ENCODE data around the gene UCP2.

The UCP2 gene

DNA sequence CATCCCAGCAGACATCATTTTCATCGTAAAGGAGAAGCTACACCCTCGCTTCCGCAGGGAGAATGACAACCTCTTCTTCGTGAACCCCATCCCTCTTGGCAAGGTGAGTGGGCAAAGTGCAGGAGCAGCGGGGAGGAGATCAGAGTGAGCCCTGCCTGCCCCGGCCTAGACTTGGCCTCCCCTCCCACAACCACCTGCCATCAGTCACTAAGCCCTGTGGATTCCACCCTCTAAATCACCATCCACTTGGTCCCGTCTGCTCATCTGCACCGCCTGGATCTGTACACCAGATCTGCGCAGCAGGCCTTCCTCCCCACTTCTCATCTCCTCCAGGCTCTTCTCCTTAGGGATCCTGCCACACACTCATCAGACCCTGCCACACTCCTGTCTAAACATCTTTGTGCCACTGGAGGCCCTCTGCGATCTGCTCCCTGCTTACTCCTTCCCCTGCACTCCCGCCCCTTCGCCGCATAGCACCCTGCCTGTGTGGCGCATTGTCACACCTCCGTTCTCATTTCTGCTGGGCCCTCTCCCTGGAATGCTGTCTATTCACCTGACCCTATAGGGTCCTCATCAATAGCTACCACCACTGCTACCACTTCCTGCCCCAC lies 14.2 kb downstream of the UCP2 start:
- no peak for DNase-seq

DNA sequence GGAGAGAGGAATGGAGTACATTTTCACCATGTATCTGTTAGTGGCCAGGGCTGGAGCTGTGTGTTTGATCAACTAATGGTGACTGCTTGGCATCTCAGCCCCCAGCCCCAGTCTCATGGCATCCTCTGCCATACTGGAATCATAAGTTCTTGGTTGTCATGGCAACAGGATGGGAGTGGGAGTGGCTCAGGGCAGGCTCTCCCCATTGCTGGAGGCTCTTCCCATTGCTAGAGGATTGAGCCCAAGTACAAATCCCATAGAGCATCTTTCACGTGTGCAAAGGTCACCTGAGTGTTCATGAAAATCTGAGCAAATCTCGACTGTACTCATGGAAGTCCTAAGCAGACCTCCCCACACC lies 16.9 kb downstream of the UCP2 start:
- no peak for DNase-seq

DNA sequence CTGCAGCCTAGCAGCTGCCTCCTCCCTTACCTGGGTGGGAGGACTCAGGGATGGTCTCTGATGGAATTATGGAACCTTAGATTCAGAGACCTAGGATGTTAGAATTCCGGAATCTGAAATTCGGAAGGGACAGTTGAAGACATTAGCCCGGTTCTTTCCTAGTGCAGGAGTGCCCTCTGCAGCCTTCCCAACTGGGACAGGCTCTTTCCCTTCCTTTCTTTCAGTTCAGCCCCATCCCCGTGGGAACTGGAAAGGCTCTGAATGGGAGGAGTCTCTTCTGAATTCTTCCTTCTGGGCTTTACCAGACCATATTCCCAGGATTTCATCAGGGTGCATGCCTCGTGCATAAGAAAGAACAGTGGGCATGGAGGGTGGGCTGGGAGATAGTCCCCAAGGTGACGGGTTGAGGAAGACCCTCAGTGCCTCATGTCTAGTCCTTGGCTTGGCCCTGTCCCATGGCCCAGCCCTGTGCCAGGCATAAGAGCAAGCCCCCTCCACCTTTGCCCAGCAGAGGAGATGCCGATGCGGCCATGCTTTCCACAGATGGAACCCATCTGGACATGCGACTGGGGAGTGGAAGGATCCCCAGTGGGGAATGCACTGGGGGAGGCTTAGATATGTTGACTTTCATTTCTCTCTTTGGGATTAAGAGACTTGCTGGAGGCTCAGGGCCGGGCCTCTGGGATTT lies 17.4 kb downstream of the UCP2 start:
- no peak for DNase-seq

DNA sequence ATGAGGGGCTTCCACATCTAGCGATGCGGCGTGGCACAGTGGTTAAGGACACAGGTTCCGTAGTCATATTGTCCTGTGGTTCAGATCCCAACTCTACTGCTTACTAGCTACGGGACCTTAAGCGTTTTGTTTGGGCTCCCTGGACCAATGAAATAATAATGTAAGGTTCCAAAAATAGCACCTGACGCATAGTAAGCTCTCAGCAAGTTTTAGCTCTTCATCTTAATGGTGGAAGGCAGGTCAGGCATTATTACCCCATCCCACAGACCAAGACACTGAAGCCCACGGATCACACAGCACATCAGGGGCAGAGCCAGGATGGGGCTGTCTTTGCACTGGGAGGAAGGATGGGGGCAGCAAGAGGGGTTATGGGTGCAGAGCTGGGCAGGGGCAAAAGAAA lies 18.8 kb downstream of the UCP2 start:
- DNase-seq = no peak

DNA sequence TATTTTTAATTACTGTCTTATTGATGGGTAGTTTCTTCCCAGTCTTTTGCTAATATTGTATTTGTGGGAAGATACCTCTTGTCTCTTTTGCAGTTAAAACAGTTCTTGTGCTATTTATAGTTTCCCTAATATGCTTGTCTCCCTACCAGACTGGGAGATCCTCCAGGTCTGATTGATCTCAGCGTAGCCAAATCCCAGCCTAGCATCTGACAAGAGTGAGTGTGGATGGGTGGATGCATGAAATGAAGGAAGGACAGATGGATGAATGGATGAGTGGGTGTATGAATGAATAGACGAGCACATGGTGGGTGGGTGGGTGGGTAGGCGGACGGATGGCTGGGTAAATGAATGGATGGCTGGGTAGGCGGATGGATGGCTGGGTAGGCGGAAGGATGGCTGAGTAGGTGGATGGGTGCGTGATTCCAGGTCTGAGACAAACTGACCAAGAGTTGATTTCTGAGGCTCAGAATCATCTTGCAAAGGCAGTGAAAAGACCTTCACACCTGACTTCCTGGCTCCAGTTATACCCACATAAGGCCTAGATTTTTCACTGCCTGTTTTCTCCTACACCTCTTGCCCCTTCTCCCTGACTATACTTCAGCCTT lies 20.4 kb downstream of the UCP2 start:
- no peak for DNase-seq

DNA sequence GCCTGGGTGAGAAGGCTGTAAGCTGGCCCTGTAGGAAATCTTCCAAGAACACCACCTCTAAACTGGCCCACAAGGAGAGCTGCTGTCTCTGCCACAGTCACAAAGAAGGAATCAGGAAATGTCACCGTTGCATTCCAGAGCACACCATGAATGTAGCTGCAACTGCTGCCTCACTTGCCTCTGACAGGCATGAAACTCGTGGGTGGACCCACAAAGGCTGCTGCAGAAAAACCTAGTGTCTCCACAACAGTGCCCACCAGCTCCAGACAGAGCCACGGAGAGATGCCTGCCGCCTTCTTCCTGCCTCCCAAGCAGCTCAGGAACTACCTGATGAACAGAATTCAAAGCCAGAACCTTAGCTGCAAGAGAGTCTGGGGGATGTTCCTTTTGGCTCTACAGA lies 21.3 kb downstream of the UCP2 start:
- no peak for DNase-seq

DNA sequence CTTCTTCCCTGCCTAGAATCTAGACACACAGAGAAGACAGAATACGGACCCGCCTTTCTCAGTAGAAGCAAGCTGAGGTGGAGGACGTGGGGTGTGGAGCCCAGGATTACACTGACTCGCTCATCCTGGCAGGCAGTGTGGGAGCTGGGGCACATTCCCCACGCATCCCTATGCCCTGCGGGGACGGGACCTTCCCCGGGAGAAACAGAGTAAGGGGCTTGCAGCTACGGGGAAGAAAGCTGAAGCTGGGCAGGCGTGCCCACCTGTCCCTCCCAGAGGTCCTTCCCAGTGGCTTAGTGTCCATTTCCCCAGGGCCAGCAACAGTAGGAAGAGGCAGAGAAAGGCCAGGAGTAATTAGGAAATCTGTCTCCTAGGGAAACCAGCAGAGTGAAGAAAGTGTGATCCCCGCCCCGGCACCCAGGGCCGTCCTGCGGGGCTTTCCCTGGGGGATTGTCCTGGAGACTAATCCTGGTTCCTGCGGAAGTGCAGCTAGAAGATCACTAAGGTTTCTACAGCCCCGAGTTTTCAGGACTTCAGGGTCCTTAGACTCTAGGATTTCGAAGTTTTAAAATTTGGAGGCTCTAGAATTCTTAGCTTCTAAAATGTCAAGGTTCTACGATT lies 24.0 kb downstream of the UCP2 start:
- DNase-seq = no peak

DNA sequence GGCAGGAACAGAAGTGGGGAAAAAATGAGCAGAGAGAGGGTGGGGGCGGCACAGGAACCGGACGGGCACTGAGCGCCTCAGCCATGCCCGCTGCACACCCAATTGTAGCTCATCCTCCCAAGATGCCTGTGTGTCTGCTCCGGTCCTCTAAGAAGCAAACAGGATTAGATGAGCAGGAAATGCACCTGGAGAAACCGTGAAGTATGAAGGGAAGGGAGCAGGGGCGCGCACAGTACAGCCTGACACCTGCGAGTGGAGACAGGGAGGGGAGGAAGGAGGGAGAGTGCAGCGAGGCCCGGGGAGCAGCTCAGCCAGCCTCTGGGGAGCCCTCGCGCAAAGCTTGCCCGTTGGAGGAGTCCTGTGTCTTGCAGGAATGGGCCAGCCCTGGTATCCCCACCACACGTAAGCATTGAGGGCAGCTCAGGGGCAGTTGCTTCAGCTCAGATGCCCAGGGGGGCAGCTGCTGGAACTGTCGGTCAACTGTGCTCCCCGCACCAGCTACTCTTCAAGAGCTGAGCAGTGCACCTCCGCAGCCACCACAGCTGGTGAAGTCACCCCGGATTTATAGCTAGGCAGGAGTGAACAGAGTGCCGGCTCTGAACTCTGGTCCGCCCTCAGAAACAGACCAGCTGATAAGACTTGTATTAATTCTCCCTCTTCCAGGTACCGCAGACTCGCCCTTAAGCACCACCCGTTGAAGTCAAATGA lies 24.8 kb downstream of the UCP2 start:
- no peak for DNase-seq

DNA sequence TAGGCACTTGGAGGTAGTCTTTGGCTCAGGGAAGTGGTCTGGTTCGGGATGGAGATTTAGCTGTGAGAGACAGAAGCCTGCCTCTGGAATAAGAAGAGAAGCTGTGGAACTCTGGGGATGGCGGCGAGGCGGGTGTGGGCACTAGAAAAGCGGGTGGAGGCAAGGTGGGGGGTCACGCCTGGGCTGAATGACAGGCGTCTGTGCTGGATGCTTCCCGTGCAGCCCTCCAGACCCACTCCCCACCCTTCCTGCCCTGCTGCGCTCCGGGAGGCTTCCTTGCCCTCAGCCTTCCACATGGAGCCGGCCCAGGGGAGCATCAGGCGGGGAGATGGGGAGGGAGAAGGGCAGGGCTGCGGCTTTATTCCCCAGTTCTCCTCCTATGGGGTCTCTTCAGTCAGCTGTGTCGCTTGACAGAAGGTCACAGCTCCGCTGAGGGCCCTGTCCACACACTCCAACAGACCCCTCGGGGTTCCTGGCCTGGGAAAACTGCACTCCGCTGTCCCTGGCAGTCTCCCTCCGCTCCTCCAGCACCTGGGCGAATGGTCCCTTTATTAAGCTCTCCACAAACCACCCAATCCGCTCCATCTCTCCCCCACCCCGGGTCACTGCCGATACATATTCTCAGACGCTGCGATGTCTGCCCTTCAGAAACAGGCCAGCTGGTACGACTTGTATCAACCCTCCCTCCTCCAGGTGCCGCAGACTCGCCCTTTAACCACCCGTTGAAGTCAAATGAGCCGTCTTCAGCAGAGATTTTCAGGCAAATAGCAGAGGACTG lies 25.6 kb downstream of the UCP2 start:
- no peak for DNase-seq

DNA sequence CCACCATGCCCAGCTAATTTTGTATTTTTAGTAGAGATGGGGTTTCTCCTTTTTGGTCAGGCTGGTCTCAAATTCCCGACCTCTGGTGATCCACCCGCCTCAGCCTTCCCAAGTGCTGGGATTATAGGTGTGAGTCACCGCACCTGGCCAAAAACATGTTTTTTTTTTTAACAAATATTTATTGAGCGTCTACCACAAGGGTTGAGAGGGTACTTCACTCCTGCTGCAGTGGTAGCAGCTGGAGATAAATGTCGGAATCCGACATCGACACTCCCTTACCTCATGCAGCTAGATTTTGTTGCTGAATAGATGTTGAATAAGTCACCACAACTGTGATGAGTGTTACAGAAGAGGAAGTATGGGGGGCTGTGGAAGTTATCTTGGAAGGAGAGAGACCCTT lies 30.8 kb downstream of the UCP2 start:
- DNase-seq = no peak

DNA sequence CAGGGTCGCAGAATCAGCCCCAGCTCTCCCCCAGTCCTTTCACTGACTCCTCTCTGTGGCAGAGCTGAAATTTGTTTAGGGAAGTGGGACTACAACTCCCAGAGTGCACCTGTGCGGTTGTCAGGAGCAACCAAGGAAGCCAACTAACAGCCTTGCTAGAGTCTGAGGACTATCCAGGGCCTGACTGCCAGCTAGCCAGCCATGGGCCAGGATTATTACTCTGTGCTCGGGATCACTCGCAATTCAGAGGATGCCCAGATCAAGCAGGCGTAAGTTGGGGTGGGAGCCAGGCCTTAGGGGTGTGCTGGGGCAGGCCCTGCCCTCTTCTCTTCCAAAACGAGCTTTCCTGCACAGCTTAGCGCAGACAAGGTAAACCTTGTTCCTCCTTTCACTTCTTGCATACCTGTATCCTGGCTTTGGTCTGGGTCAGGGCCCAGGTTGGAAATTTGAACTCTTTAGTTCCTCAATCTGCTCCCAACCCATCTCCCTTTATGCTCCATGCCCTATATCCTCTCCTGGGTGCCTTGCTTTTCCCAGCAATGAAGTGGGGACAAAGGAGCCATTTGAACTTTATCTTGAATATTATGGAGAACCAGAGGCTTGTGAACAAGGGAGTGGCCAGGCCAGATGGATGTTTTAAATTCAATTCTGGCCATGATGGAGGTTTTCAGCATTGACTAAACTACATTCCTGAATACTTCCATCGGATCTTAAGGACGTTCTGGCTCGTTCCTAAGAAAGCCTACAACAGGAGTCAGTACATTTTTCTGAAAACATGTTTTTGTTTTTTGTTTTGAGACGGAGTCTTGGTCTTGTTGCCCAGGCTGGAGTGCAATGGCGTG lies 31.6 kb downstream of the UCP2 start, which contains the start of gene DNAJB13:
Gene DNAJB13 (plus strand): TSS at position 158 of the 842 bp plus-strand sequence. CDS start 44 bp downstream, at position 202.
- no peak for DNase-seq

DNA sequence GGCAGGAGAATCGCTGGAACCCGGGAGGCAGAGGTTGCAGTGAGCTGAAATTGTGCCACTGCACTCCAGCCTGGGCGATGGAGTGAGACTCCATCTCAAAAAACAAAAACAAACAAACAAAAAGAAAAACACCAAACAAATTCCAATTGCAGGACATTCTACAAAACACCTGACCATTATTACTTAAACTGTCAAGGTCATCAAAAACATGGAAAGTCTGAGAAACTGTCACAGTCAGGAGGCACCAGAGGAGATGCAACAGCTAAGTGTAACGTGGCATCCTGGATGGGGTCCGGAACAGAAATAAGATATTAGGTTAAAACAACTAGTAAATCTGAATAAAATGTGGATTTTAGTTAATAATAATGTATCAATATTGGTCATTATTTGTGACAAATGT lies 32.7 kb downstream of the UCP2 start:
- no peak for DNase-seq

DNA sequence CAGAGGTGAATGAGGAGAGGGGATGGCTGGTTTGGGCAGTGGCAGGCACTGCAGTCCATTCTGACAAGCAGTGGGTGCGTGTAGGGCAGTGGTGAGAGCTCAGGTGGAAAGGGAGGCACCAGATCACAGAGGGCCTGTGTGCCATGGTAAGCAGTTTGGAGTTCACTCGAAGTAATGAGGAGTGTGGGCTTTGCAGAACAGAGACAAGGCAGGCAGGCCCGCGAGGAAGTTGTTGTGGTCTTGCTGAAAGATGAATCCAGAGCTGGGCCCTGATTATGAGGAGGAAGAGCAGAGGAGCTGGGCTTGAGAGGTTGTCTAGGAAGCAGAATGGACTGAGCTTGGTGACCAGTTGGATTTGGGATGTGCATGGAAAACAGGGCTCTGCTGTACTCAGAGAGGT lies 33.4 kb downstream of the UCP2 start:
- DNase-seq = no peak

DNA sequence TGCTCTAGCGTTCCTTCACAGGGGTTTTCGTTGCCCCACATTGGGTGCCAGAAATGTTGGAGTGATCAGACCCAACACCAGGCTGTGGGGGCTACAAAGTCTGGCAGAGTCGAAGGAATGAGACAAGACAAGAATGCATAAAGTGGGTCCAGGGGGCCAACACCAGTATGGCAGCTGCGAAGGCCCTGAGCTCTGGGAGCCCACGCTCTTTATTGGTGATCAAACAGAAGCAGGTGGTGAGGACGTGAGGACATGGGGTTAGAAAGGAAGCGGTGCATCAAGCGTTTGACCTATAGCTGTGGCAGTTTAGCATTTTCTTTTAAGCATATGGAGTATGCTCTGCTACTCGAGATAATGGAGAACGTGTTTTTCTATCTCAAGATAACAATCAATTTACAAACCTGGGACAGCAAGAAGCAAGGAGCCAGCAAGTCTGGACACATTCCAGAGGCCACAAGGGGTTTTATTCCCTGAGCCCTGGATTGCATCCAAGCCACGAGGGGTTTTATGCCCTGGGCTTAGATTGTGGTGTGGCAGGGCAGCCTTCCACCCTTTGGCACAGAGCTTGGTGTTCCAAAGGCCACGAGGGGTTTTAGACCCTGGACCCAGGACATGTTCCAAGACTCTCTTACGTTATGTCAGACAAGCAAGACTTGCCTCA lies 35.7 kb downstream of the UCP2 start:
- DNase-seq = no peak

DNA sequence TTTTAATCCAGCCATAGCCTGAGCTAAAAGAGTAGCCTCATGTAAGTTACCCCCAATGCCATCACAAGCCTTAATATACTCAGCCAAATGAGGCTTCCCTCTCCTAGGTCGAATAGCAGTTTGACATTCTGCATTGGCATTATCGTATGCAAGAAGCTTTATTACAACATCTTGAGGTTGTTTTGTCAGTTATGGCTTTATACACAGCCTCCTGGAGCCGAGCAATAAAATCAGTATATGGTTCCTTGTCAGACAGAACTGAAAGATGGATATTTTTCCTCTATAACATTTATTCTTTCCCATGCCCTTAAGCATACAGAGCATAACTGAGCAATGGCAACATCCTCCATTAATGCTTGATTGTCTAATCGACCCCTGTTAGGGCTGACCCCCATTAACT lies 37.2 kb downstream of the UCP2 start:
- DNase-seq = no peak

DNA sequence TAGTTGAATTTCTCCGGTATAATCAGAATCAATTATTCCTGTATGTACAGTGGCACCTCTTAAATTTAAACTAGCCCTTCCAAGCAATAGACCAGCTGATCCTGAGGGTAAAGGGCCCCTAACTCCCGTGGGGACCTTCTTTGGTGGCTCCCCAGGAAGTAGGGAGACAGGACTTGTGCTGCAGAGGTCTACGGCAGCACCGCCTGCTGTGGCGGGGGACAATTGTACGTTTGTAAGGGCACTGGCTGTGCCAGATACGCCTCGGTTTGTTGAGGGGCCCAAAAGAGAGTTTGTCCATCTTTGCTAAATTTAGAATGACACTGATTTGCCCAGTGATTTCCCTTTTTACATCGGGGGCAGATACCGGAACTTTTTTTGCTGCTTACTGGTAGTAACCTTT lies 37.7 kb downstream of the UCP2 start:
- DNase-seq = no peak

DNA sequence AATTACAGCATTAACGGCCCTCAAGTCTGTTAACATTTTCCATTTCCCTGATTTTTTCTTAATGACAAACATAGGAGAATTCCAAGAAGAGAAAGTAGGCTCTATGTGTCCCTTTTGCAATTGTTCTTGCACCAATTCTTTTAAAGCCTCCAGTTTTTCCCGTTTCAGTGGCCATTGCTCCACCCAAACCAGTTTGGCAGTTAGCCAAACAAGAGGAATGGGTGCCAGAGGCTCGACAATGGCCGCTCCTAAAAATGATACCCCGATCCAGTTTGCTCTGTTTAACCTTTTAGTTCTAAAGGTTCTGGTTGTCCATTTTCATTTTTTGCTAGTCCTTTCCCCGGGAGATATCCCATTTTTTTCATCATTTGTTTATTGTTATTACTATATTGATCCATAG lies 38.6 kb downstream of the UCP2 start:
- DNase-seq = no peak

DNA sequence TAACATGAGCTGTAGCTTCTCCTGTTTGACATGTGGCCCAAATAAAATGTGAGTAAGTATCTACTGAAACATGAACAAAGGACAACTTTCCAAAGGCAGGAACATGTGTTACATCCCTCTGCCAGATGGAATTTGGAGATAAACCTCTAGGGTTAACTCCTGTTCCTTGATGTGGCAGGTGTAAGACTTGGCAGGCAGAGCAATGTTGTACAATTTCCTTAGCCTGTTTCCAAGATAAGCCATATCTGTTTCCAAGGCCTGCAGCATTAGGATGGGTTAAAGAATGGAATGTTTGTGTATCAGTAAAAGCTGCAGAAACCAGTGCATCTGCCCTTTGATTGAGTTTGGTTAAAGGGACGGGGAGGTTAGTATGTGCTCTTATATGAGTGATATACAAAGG lies 40.6 kb downstream of the UCP2 start:
- no peak for DNase-seq

DNA sequence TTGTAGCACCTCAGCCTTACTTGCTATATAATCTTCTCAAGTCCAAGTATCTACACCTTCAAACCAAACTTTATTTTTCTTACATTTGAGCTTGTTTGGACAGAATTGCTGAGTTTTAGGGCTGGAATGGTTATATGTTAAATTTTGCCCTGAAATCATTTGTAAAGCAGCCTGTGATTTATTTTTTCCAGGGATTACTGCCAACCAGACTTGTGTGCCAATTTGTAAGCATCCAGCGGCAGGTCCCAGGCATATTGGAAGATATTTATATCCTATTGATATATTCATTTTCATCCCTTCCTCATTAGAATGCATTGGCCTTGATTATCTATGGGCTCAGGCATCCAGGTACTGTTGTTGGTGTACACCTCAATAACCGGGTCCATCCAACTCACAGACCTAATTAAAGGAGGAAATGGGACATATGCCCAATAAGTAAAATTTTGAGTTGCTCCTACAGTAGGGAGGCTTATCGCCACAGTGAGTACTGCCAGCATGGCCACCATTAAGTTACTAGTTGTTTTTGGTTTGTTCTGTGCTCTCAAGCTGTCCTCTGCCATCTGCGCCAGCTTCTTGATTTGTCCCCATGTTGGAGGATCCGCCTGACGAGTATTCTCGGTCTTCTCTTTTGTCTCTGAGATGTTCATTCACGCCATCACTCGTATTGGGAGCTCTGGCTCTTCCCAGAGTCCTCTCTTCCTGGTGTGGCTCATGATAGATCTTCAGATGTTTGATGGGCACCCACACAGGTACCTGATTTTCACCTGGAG lies 41.7 kb downstream of the UCP2 start:
- no peak for DNase-seq

DNA sequence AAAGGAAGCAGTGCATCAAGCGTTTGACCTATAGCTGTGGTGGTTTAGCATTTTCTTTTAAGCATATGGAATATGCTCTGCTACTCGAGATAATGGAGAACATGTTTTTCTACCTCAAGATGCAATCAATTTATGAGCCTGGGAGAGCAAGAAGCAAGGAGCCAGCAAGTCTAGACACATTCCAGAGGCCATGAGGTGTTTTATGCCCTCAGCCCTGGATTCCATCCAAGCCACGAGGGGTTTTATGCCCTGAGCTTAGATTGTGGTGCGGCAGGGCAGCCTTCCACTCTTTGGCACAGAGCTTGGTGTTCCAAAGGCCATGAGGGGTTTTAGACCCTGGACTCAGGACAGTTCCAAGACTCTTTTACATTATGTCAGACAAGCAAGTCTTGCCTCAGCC lies 43.5 kb downstream of the UCP2 start:
- DNase-seq = no peak

All from NCI-H1694 treated with DMSO at 0.1 percent for 48 hours (cell line).